PC-3 (cell line): ENCODE measurements around the gene PFDN4. TPM values are rescaled to one million over a fixed set of nuclear protein-coding genes. Genes with fewer than 3 reads are reported as not detected.

Experiments used
- ATAC-seq: fragments of 200-7000 bp; cut with Tn5 transposase; 2 replicates; pipeline ENCODE4 v1.9.1; 2020; ENCODE audit warnings: mild to moderate bottlenecking, moderate library complexity
- BruUV-seq: library from RNA; stranded (reverse); fragments of 400-500 nt; replicated peaks from 2 replicates; lab custom pipeline; 2021; lab: Mats Ljungman, UMichigan
- CTCF ChIA-PET: fragments of 300-600 bp; sonication (Branson Sonifier 250); formaldehyde crosslinking; loops from one replicate; lab custom pipeline; 2022; ENCODE audit warnings: antibody characterized with exemption; lab: Charles Lee
- POLR2A ChIA-PET: fragments of 300-600 bp; sonication (Branson Sonifier 250); formaldehyde crosslinking; loops from one replicate; lab custom pipeline; 2022; ENCODE audit warnings: antibody characterized with exemption; ENCODE audit not compliant: unreplicated experiment; lab: Charles Lee
- DNase-seq: peaks from one replicate; pipeline ENCODE4 v3.0.0-alpha.2; 2015
- H2AFZ ChIP-seq: fragments of 300-600 bp; sonication (generic); 2 replicates; pipeline ENCODE4 v1.6.0; 2016; ENCODE audit warnings: antibody characterized with exemption, low read length
- H3F3A ChIP-seq: fragments of 300-600 bp; sonication (generic); one replicate; pipeline ENCODE4 v1.6.0; 2017; ENCODE audit warnings: antibody characterized with exemption, low read length, control low read depth, mild to moderate bottlenecking; ENCODE audit not compliant: unreplicated experiment
- H3K27ac ChIP-seq: fragments of 300-600 bp; sonication (generic); 2 replicates; pipeline ENCODE4 v1.5.1; 2016; ENCODE audit warnings: mild to moderate bottlenecking, low read length
- H3K27me3 ChIP-seq: fragments of 300-600 bp; sonication (generic); 2 replicates; pipeline ENCODE4 v1.6.1; 2016; ENCODE audit warnings: low read length, mixed read lengths
- H3K36me3 ChIP-seq: fragments of 300-600 bp; sonication (generic); 2 replicates; pipeline ENCODE4 v1.6.1; 2016; ENCODE audit warnings: low read depth, mixed run types, low read length, mixed read lengths
- H3K4me1 ChIP-seq: fragments of 300-600 bp; sonication (generic); 2 replicates; pipeline ENCODE4 v1.5.1; 2016; ENCODE audit warnings: low read length; ENCODE audit not compliant: insufficient read depth
- H3K4me2 ChIP-seq: fragments of 300-600 bp; sonication (generic); 2 replicates; pipeline ENCODE4 v1.6.0; 2016; ENCODE audit warnings: low read length
- H3K4me3 ChIP-seq: fragments of 300-600 bp; sonication (generic); 2 replicates; pipeline ENCODE4 v1.5.1; 2016; ENCODE audit warnings: mild to moderate bottlenecking, low read length, mixed read lengths
- H3K79me2 ChIP-seq: fragments of 300-600 bp; sonication (generic); 2 replicates; pipeline ENCODE4 v1.6.1; 2017; ENCODE audit warnings: low read length, mixed read lengths
- H3K9ac ChIP-seq: fragments of 300-600 bp; sonication (generic); 2 replicates; pipeline ENCODE4 v1.6.0; 2016; ENCODE audit warnings: mild to moderate bottlenecking, low read length
- H3K9me2 ChIP-seq: fragments of 300-600 bp; sonication (generic); replicated peaks from 2 replicates; pipeline ENCODE4 v1.6.1; 2016; ENCODE audit warnings: mixed run types, low read length, mixed read lengths
- H3K9me3 ChIP-seq: fragments of 300-600 bp; sonication (generic); 2 replicates; pipeline ENCODE4 v1.6.1; 2016; ENCODE audit warnings: low read length, mixed read lengths
- H4K20me1 ChIP-seq: fragments of 300-600 bp; sonication (generic); 2 replicates; pipeline ENCODE4 v1.6.1; 2016; ENCODE audit warnings: low read length, mixed read lengths
- CTCF ChIP-seq: fragments of 300-600 bp; sonication (generic); conservative IDR thresholded peaks from 2 replicates; pipeline ENCODE4 v1.5.1; 2017; ENCODE audit warnings: antibody characterized with exemption, low read depth, mild to moderate bottlenecking, low read length
- EZH2 ChIP-seq: fragments of 300-600 bp; sonication (generic); IDR thresholded peaks from one replicate; pipeline ENCODE4 v1.6.1; 2017; ENCODE audit warnings: antibody characterized with exemption, mild to moderate bottlenecking, low read length; ENCODE audit not compliant: unreplicated experiment
- EZH2phosphoT487 ChIP-seq: fragments of 300-600 bp; sonication (generic); IDR thresholded peaks from 2 replicates; pipeline ENCODE4 v1.6.1; 2018; ENCODE audit warnings: mild to moderate bottlenecking, antibody characterized with exemption, low read length, borderline replicate concordance
- intact Hi-C: fragments of 100-400 bp; cut with micrococcal nuclease; formaldehyde crosslinking; loops from 2 replicates; pipeline ENCODE4 v1.9.0; 2023
- total RNA-seq: library from RNA; depleted of rRNA; stranded (reverse); fragments of >200 nt; gene quantifications from 2 replicates; pipeline ENCODE4 v1.2.3, GENCODE V29; 2014

PFDN4 gene
- total RNA-seq, 1 experiment from 2014 or later: 122 TPM

- intact Hi-C loops: no loop called here
- no peak overlapping the region for H3K9ac ChIP-seq
- peaks cover 45% of the 10 kb centered on the region for H3K79me2 ChIP-seq
- no peaks in the 10 kb centered on the region for H3K27me3 ChIP-seq
- H3K9me3 ChIP-seq: no peaks in the 10 kb centered on the region
- H2AFZ ChIP-seq: no peak overlapping the region
- CTCF ChIA-PET: interaction anchor here (0.5 kb wide), 1 partner anchor 804 kb away, joined by 7 read pairs; no protein-coding TSS in a partner anchor
- BruUV-seq: no TSS peak
- peaks cover 26% of the 10 kb centered on the region; the same call in 1 of the 2 replicates for H3K36me3 ChIP-seq
- no peak overlapping the region for H3K27ac ChIP-seq
- no peaks in the 10 kb centered on the region for H3F3A ChIP-seq
- no peak overlapping the region for H3K4me3 ChIP-seq
- no peak for TF ChIP-seq EZH2phosphoT487
- TF ChIP-seq CTCF: no peak
- TF ChIP-seq EZH2: no peak
- no peak overlapping the region for H3K4me2 ChIP-seq
- no peaks in the 10 kb centered on the region for H3K9me2 ChIP-seq
- no peak for DNase-seq
- peaks cover 6% of the 10 kb centered on the region for H3K4me1 ChIP-seq
- no peak for ATAC-seq
- POLR2A ChIA-PET: no interaction called here
- H4K20me1 ChIP-seq: peaks cover 19% of the 10 kb centered on the region; the same call in 1 of the 2 replicates
These were observed 6.7 kb downstream of the PFDN4 start for GRCh38 chr20:54214566-54214965.

- DNase-seq: no peak
- no TSS peak for BruUV-seq
- Histone ChIP-seq H2AFZ (no peak overlapping the region), H4K20me1 (peaks cover 12% of the 10 kb centered on the region; the same call in 1 of the 2 replicates), H3K4me1 (no peaks in the 10 kb centered on the region), H3K27me3 (no peaks in the 10 kb centered on the region), H3K4me3 (no peak overlapping the region), H3K79me2 (peaks cover 38% of the 10 kb centered on the region), H3K9ac (no peak overlapping the region), H3K36me3 (peaks cover 26% of the 10 kb centered on the region; the same call in 1 of the 2 replicates), H3K27ac (no peak overlapping the region), H3F3A (no peaks in the 10 kb centered on the region), H3K9me3 (no peaks in the 10 kb centered on the region), H3K4me2 (no peak overlapping the region), H3K9me2 (no peaks in the 10 kb centered on the region)
- ChIA-PET CTCF (no interaction called here), POLR2A (no interaction called here)
- TF ChIP-seq EZH2 (no peak), EZH2phosphoT487 (no peak), CTCF (no peak)
- intact Hi-C loops: no loop called here
- ATAC-seq: no peak
These were observed 7.4 kb downstream of the PFDN4 start for GRCh38 chr20:54215157-54215789.

- intact Hi-C loops: no loop called here
- ATAC-seq (no peak), DNase-seq (no peak)
- no peak overlapping the region for H3K4me3 ChIP-seq
- H3K9me3 ChIP-seq: no peaks in the 10 kb centered on the region
- no peak overlapping the region for H3K9ac ChIP-seq
- H3F3A ChIP-seq: no peaks in the 10 kb centered on the region
- H4K20me1 ChIP-seq: peaks cover 6% of the 10 kb centered on the region; the same call in 1 of the 2 replicates
- H3K9me2 ChIP-seq: no peaks in the 10 kb centered on the region
- peaks cover 20% of the 10 kb centered on the region; the same call in 1 of the 2 replicates for H3K36me3 ChIP-seq
- ChIA-PET POLR2A (no interaction called here), CTCF (no interaction called here)
- no peak overlapping the region for H3K27ac ChIP-seq
- peaks cover 13% of the 10 kb centered on the region for H3K79me2 ChIP-seq
- no TSS peak for BruUV-seq
- H3K4me2 ChIP-seq: no peak overlapping the region
- H2AFZ ChIP-seq: no peak overlapping the region
- no peaks in the 10 kb centered on the region for H3K4me1 ChIP-seq
- TF ChIP-seq CTCF (no peak), EZH2 (no peak), EZH2phosphoT487 (no peak)
- no peaks in the 10 kb centered on the region for H3K27me3 ChIP-seq
These were observed 9.9 kb downstream of the PFDN4 start for GRCh38 chr20:54217762-54218161.
